Measurements from ENCODE around the gene MORC2.

The MORC2 gene

DNA sequence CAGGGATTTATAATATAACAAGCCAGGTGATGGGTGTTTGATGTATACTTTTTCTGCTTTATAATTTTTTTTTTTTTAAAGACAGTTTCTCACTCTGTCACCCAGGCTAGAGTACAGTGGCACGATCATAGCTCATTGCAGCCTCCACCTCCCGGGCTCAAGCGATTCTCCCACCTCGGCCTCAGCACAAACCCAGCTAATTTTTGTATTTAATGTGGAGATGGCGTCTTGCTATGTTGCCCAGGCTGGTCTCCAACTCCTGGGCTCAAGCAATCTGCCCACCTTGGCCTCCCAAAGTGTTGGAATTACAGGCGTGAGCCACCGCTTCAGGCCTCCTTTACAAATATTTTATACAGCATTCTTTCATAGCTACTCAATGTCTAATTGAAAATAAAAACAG lies 48.6 kb downstream of the MORC2 start:
- TF ChIP-seq FOXP2 (optimal IDR thresholded peaks at IDR 0.05; ENCODE audit: borderline replicate concordance, extremely low read depth, extremely low read length, insufficient read depth) (no peak), TAF1 (IDR thresholded peaks at IDR 0.05; ENCODE audit: borderline replicate concordance, insufficient read depth, low read length) (no peak), REST (IDR thresholded peaks at IDR 0.05; ENCODE audit: insufficient read depth in 1 of 2, low read depth in 2 of 2, low read length in 2 of 2) (no peak), SIN3A (IDR thresholded peaks at IDR 0.05; ENCODE audit: borderline replicate concordance, insufficient read depth, low read length) (no peak), POLR2AphosphoS5 (IDR thresholded peaks at IDR 0.05; ENCODE audit: low read depth, low read length) (no peak)

GRCh38 chr22:30918761-30919160 lies 49.8 kb downstream of the MORC2 start:
- TF ChIP-seq REST (IDR thresholded peaks at IDR 0.05; ENCODE audit: insufficient read depth in 1 of 2, low read depth in 2 of 2, low read length in 2 of 2) (no peak), FOXP2 (optimal IDR thresholded peaks at IDR 0.05; ENCODE audit: borderline replicate concordance, extremely low read depth, extremely low read length, insufficient read depth) (no peak), POLR2AphosphoS5 (IDR thresholded peaks at IDR 0.05; ENCODE audit: low read depth, low read length) (no peak), TAF1 (IDR thresholded peaks at IDR 0.05; ENCODE audit: borderline replicate concordance, insufficient read depth, low read length) (no peak), SIN3A (IDR thresholded peaks at IDR 0.05; ENCODE audit: borderline replicate concordance, insufficient read depth, low read length) (no peak)

GRCh38 chr22:30910358-30910757 lies 58.2 kb downstream of the MORC2 start:
- TF ChIP-seq POLR2AphosphoS5 (IDR thresholded peaks at IDR 0.05; ENCODE audit: low read depth, low read length) (no peak), REST (IDR thresholded peaks at IDR 0.05; ENCODE audit: insufficient read depth in 1 of 2, low read depth in 2 of 2, low read length in 2 of 2) (no peak), FOXP2 (optimal IDR thresholded peaks at IDR 0.05; ENCODE audit: borderline replicate concordance, extremely low read depth, extremely low read length, insufficient read depth) (no peak), TAF1 (IDR thresholded peaks at IDR 0.05; ENCODE audit: borderline replicate concordance, insufficient read depth, low read length) (no peak)

- TF ChIP-seq REST (IDR thresholded peaks at IDR 0.05; ENCODE audit: insufficient read depth in 1 of 2, low read depth in 2 of 2, low read length in 2 of 2), result no peak
- no peak for TF ChIP-seq FOXP2 (optimal IDR thresholded peaks at IDR 0.05; ENCODE audit: borderline replicate concordance, extremely low read depth, extremely low read length, insufficient read depth)
- TF ChIP-seq POLR2AphosphoS5 (IDR thresholded peaks at IDR 0.05; ENCODE audit: low read depth, low read length), result no peak
Observed at GRCh38 chr22:30909306-30909705, 59.3 kb downstream of the MORC2 start.

DNA sequence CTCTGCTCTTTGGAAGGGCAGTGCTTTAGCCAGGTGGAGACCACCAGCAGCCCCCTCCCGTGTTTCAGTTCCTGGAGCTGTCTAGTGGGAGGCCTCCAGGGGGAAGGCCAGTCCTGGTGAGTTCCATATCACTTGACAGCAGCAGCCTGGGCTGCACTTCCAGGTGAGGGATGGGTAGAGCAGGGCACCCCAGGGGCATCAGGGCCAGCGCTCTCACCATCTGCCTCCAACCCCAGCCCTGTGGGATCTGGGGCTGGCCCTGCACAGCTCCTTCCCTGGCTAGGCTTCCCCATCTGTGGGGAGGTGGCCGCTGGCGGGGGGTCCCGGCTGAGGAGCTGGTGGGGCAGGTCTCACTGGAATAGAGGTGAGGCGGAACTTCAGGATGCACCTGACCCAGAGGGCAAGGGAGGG lies 60.5 kb downstream of the MORC2 start:
- no peak for TF ChIP-seq REST (IDR thresholded peaks at IDR 0.05; ENCODE audit: insufficient read depth in 1 of 2, low read depth in 2 of 2, low read length in 2 of 2)
- TF ChIP-seq POLR2AphosphoS5 (IDR thresholded peaks at IDR 0.05; ENCODE audit: low read depth, low read length), result no peak
- TF ChIP-seq SIN3A (IDR thresholded peaks at IDR 0.05; ENCODE audit: borderline replicate concordance, insufficient read depth, low read length), result no peak
- no peak for TF ChIP-seq TAF1 (IDR thresholded peaks at IDR 0.05; ENCODE audit: borderline replicate concordance, insufficient read depth, low read length)
- no peak for TF ChIP-seq FOXP2 (optimal IDR thresholded peaks at IDR 0.05; ENCODE audit: borderline replicate concordance, extremely low read depth, extremely low read length, insufficient read depth)

All from PFSK-1 (cell line).